HEK293 (cell line): ENCODE results near the gene CLASRP.

ENCODE experiments used
- GLI4 ChIP-seq: fragments of 450-650 bp; formaldehyde crosslinking; IDR thresholded peaks from 2 replicates; pipeline ENCODE4 v1.5.1; 2016; ENCODE audit warnings: missing biosample characterization, missing genetic modification characterization
- IKZF3 ChIP-seq: fragments of 450-650 bp; IDR thresholded peaks from 2 replicates; pipeline ENCODE4 v1.5.0; 2018; ENCODE audit warnings: missing biosample characterization, mild to moderate bottlenecking, missing genetic modification characterization, moderate library complexity
- KLF10 ChIP-seq: fragments of 450-650 bp; IDR thresholded peaks from 2 replicates; pipeline ENCODE4 v1.5.1; 2018; ENCODE audit warnings: missing biosample characterization, mild to moderate bottlenecking, missing genetic modification characterization
- KLF9 ChIP-seq: fragments of 450-650 bp; formaldehyde crosslinking; IDR thresholded peaks from 2 replicates; pipeline ENCODE4 v1.5.1; 2016; ENCODE audit warnings: missing biosample characterization, missing genetic modification characterization, low read depth
- OSR2 ChIP-seq: fragments of 450-650 bp; formaldehyde crosslinking; IDR thresholded peaks from 2 replicates; pipeline ENCODE4 v1.5.1; 2016; ENCODE audit warnings: missing biosample characterization, missing genetic modification characterization
- SALL2 ChIP-seq: fragments of 450-650 bp; formaldehyde crosslinking; IDR thresholded peaks from 2 replicates; pipeline ENCODE4 v1.5.0; 2017; ENCODE audit warnings: missing biosample characterization, mild to moderate bottlenecking, missing genetic modification characterization, borderline replicate concordance
- SP2 ChIP-seq: fragments of 450-650 bp; formaldehyde crosslinking; IDR thresholded peaks from 2 replicates; pipeline ENCODE4 v1.5.1; 2016; ENCODE audit warnings: missing biosample characterization, missing genetic modification characterization
- YY2 ChIP-seq: fragments of 450-650 bp; formaldehyde crosslinking; IDR thresholded peaks from 2 replicates; pipeline ENCODE4 v1.5.1; 2016; ENCODE audit warnings: missing biosample characterization, missing genetic modification characterization
- ZFHX2 ChIP-seq: fragments of 450-650 bp; formaldehyde crosslinking; conservative IDR thresholded peaks from 2 replicates; pipeline ENCODE4 v1.5.1; 2016; ENCODE audit warnings: missing biosample characterization, missing genetic modification characterization
- ZNF140 ChIP-seq: fragments of 450-650 bp; formaldehyde crosslinking; IDR thresholded peaks from 2 replicates; pipeline ENCODE4 v1.5.1; 2016; ENCODE audit warnings: missing biosample characterization, missing genetic modification characterization
- ZNF16 ChIP-seq: fragments of 450-650 bp; formaldehyde crosslinking; IDR thresholded peaks from 2 replicates; pipeline ENCODE4 v1.5.1; 2016; ENCODE audit warnings: low read depth, missing biosample characterization, missing genetic modification characterization
- ZNF211 ChIP-seq: fragments of 450-650 bp; formaldehyde crosslinking; IDR thresholded peaks from 2 replicates; pipeline ENCODE4 v1.5.1; 2016; ENCODE audit warnings: low read depth, missing biosample characterization, missing genetic modification characterization
- ZNF214 ChIP-seq: fragments of 450-650 bp; formaldehyde crosslinking; IDR thresholded peaks from 2 replicates; pipeline ENCODE4 v1.5.1; 2017; ENCODE audit warnings: missing biosample characterization, mild to moderate bottlenecking, missing genetic modification characterization, borderline replicate concordance
- ZNF23 ChIP-seq: fragments of 450-650 bp; formaldehyde crosslinking; IDR thresholded peaks from 2 replicates; pipeline ENCODE4 v1.5.1; 2016; ENCODE audit warnings: missing biosample characterization, missing genetic modification characterization, borderline replicate concordance
- ZNF311 ChIP-seq: fragments of 450-650 bp; formaldehyde crosslinking; IDR thresholded peaks from 2 replicates; pipeline ENCODE4 v1.5.1; 2017; ENCODE audit warnings: missing biosample characterization, missing genetic modification characterization, borderline replicate concordance
- ZNF350 ChIP-seq: fragments of 450-650 bp; formaldehyde crosslinking; IDR thresholded peaks from 2 replicates; pipeline ENCODE4 v1.5.0; 2017; ENCODE audit warnings: missing biosample characterization, mild to moderate bottlenecking, missing genetic modification characterization
- ZNF416 ChIP-seq: fragments of 450-650 bp; formaldehyde crosslinking; IDR thresholded peaks from 2 replicates; pipeline ENCODE4 v1.5.1; 2016; ENCODE audit warnings: missing biosample characterization, missing genetic modification characterization
- ZNF501 ChIP-seq: fragments of 450-650 bp; formaldehyde crosslinking; IDR thresholded peaks from 2 replicates; pipeline ENCODE4 v1.5.1; 2016; ENCODE audit warnings: missing biosample characterization, missing genetic modification characterization
- ZNF610 ChIP-seq: fragments of 450-650 bp; formaldehyde crosslinking; IDR thresholded peaks from 2 replicates; pipeline ENCODE4 v1.5.1; 2016; ENCODE audit warnings: missing biosample characterization, missing genetic modification characterization, borderline replicate concordance
- ZNF707 ChIP-seq: fragments of 450-650 bp; formaldehyde crosslinking; IDR thresholded peaks from 2 replicates; pipeline ENCODE4 v1.5.1; 2016; ENCODE audit warnings: missing biosample characterization, missing genetic modification characterization
- ZNF792 ChIP-seq: fragments of 450-650 bp; formaldehyde crosslinking; IDR thresholded peaks from 2 replicates; pipeline ENCODE4 v1.5.1; 2016; ENCODE audit warnings: missing biosample characterization, missing genetic modification characterization
- TF ChIP-seq, protein P1 (sequence below): fragments of 450-650 bp; formaldehyde crosslinking; IDR thresholded peaks from 2 replicates; pipeline ENCODE4 v1.5.1; 2016; ENCODE audit warnings: missing biosample characterization, missing genetic modification characterization
- TF ChIP-seq, protein P2 (sequence below): fragments of 450-650 bp; formaldehyde crosslinking; IDR thresholded peaks from 2 replicates; pipeline ENCODE4 v1.5.1; 2017; ENCODE audit warnings: missing biosample characterization, missing genetic modification characterization
- TF ChIP-seq, protein P3 (sequence below): fragments of 450-650 bp; formaldehyde crosslinking; IDR thresholded peaks from 2 replicates; pipeline ENCODE4 v1.5.1; 2017; ENCODE audit warnings: missing biosample characterization, missing genetic modification characterization
- TF ChIP-seq, protein P4 (sequence below): fragments of 450-650 bp; formaldehyde crosslinking; conservative IDR thresholded peaks from 2 replicates; pipeline ENCODE4 v1.5.1; 2016; ENCODE audit warnings: low read depth, missing biosample characterization, missing genetic modification characterization
- TF ChIP-seq, protein P5 (sequence below): fragments of 450-650 bp; formaldehyde crosslinking; IDR thresholded peaks from 2 replicates; pipeline ENCODE4 v1.5.1; 2017; ENCODE audit warnings: missing biosample characterization, missing genetic modification characterization
- TF ChIP-seq, protein P6 (sequence below): fragments of 450-650 bp; formaldehyde crosslinking; IDR thresholded peaks from 2 replicates; pipeline ENCODE4; 2016; ENCODE audit warnings: missing biosample characterization, missing genetic modification characterization

Gene CLASRP

DNA sequence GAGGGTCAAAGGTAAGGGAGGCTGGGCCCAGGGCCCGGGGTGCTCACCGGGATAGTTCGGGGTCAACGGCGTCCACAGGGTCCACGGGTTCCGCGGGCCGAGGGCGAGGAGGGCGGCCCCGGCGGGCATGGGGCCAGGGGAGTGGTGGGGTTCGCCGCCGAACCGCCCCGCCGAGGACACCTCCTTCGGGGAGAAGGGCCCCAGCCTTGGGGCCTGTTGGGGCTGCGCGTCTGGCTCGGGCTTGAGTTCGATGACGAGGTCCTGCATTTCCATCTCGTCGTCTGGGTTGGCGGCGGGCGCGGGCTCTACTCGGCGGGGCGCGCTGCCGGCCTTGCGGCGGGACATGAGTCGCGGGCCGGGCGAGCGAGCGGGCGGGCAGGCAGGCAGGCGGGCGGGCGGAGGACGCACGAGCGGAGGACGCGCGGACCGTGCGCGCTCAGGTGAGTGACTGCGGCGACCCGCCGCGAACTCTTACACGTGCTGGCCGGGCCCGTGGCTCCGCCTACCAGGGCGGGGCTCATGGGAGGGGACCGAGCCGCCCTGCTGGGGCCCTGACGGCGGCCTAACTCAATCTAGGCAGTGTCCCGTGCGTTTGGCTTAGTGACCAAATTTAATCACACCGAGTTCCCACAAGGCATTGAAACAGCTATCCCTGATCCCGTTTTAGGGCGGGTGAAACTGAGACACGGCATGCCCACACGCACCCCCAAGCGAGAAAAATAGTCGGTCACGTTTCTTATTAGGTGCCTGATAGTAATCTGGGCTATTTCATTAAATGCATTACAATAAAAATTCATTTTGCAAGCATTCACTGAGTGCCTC, 37.4 kb downstream of the CLASRP start, which contains the start of gene ZNF296 (continued):
- TF ChIP-seq, protein P1, sequence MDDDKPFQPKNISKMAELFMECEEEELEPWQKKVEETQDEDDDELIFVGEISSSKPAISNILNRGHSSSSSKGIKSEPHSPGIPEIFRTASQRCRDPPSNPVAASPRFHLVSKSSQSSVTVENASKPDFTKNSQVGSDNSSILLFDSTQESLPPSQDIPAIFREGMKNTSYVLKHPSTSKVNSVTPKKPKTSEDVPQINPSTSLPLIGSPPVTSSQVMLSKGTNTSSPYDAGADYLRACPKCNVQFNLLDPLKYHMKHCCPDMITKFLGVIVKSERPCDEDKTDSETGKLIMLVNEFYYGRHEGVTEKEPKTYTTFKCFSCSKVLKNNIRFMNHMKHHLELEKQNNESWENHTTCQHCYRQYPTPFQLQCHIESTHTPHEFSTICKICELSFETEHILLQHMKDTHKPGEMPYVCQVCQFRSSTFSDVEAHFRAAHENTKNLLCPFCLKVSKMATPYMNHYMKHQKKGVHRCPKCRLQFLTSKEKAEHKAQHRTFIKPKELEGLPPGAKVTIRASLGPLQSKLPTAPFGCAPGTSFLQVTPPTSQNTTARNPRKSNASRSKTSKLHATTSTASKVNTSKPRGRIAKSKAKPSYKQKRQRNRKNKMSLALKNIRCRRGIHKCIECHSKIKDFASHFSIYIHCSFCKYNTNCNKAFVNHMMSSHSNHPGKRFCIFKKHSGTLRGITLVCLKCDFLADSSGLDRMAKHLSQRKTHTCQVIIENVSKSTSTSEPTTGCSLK (tag by site-specific recombination): no peak
- TF ChIP-seq ZNF501 (tag by site-specific recombination) (0 out of 2 replicates have a peak, but pooled peaks have one; percentile 29), ZNF23 (tag by site-specific recombination) (no peak), ZNF140 (tag by site-specific recombination) (no peak), ZNF416 (no peak), ZFHX2 (tag by site-specific recombination) (no peak), IKZF3 (tag by site-specific recombination) (no peak), ZNF211 (tag by site-specific recombination) (no peak), ZNF792 (tag by site-specific recombination) (no peak), SALL2 (tag by site-specific recombination) (no peak), OSR2 (tag by site-specific recombination) (no peak), SP2 (tag by site-specific recombination) (peak; percentile 62), KLF10 (tag by site-specific recombination) (peak; percentile 42; the same call in 1 of the 2 replicates), ZNF16 (tag by site-specific recombination) (no peak), ZNF214 (no peak), KLF9 (tag by site-specific recombination) (peak; percentile 60), ZNF707 (no peak), YY2 (no peak), ZNF350 (tag by site-specific recombination) (no peak), ZNF610 (tag by site-specific recombination) (no peak), ZNF311 (tag by site-specific recombination) (no peak), GLI4 (no peak)
- TF ChIP-seq, protein P2, sequence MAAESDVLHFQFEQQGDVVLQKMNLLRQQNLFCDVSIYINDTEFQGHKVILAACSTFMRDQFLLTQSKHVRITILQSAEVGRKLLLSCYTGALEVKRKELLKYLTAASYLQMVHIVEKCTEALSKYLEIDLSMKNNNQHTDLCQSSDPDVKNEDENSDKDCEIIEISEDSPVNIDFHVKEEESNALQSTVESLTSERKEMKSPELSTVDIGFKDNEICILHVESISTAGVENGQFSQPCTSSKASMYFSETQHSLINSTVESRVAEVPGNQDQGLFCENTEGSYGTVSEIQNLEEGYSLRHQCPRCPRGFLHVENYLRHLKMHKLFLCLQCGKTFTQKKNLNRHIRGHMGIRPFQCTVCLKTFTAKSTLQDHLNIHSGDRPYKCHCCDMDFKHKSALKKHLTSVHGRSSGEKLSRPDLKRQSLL (tag by site-specific recombination): no peak; the same call in 1 of the 2 replicates
- TF ChIP-seq, protein P3, sequence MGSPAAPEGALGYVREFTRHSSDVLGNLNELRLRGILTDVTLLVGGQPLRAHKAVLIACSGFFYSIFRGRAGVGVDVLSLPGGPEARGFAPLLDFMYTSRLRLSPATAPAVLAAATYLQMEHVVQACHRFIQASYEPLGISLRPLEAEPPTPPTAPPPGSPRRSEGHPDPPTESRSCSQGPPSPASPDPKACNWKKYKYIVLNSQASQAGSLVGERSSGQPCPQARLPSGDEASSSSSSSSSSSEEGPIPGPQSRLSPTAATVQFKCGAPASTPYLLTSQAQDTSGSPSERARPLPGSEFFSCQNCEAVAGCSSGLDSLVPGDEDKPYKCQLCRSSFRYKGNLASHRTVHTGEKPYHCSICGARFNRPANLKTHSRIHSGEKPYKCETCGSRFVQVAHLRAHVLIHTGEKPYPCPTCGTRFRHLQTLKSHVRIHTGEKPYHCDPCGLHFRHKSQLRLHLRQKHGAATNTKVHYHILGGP (tag by site-specific recombination): no peak
- TF ChIP-seq, protein P4, sequence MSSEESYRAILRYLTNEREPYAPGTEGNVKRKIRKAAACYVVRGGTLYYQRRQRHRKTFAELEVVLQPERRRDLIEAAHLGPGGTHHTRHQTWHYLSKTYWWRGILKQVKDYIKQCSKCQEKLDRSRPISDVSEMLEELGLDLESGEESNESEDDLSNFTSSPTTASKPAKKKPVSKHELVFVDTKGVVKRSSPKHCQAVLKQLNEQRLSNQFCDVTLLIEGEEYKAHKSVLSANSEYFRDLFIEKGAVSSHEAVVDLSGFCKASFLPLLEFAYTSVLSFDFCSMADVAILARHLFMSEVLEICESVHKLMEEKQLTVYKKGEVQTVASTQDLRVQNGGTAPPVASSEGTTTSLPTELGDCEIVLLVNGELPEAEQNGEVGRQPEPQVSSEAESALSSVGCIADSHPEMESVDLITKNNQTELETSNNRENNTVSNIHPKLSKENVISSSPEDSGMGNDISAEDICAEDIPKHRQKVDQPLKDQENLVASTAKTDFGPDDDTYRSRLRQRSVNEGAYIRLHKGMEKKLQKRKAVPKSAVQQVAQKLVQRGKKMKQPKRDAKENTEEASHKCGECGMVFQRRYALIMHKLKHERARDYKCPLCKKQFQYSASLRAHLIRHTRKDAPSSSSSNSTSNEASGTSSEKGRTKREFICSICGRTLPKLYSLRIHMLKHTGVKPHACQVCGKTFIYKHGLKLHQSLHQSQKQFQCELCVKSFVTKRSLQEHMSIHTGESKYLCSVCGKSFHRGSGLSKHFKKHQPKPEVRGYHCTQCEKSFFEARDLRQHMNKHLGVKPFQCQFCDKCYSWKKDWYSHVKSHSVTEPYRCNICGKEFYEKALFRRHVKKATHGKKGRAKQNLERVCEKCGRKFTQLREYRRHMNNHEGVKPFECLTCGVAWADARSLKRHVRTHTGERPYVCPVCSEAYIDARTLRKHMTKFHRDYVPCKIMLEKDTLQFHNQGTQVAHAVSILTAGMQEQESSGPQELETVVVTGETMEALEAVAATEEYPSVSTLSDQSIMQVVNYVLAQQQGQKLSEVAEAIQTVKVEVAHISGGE: no peak
- TF ChIP-seq, protein P5, sequence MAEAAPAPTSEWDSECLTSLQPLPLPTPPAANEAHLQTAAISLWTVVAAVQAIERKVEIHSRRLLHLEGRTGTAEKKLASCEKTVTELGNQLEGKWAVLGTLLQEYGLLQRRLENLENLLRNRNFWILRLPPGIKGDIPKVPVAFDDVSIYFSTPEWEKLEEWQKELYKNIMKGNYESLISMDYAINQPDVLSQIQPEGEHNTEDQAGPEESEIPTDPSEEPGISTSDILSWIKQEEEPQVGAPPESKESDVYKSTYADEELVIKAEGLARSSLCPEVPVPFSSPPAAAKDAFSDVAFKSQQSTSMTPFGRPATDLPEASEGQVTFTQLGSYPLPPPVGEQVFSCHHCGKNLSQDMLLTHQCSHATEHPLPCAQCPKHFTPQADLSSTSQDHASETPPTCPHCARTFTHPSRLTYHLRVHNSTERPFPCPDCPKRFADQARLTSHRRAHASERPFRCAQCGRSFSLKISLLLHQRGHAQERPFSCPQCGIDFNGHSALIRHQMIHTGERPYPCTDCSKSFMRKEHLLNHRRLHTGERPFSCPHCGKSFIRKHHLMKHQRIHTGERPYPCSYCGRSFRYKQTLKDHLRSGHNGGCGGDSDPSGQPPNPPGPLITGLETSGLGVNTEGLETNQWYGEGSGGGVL (tag by site-specific recombination): no peak
- TF ChIP-seq, protein P6, sequence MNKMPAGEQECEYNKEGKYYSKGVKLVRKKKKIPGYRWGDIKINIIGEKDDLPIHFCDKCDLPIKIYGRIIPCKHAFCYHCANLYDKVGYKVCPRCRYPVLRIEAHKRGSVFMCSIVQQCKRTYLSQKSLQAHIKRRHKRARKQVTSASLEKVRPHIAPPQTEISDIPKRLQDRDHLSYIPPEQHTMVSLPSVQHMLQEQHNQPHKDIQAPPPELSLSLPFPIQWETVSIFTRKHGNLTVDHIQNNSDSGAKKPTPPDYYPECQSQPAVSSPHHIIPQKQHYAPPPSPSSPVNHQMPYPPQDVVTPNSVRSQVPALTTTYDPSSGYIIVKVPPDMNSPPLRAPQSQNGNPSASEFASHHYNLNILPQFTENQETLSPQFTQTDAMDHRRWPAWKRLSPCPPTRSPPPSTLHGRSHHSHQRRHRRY (tag by site-specific recombination): no peak
